Measurements from ENCODE around the gene ESYT2.

The ESYT2 gene

GRCh38 chr7:158854681-158855081 lies 25.4 kb upstream of the ESYT2 start:
- CTCF ChIA-PET = interaction anchor here (1.6 kb wide), 1 partner anchor 18 kb away, joined by 5 read pairs; no protein-coding TSS in a partner anchor
- POLR2A ChIA-PET = no interaction called here

GRCh38 chr7:158850545-158851102 lies 21.3 kb upstream of the ESYT2 start:
- TF ChIP-seq CTCF (IDR thresholded peaks at IDR 0.05; ENCODE audit: control extremely low read depth, extremely low read depth, low read depth, missing control alignments) = no peak
- ChIA-PET POLR2A (interaction anchor here (0.6 to 0.8 kb wide), 2 partner anchors 19 to 187 kb away, joined by 3 to 4 read pairs; no protein-coding TSS in a partner anchor), CTCF (interaction anchor here (1.0 to 2.7 kb wide), 5 partner anchors 8 to 142 kb away, joined by 3 to 12 read pairs (median 3); no protein-coding TSS in a partner anchor)
- no peak for DNase-seq (ENCODE audit: extremely low spot score)

More at GRCh38 chr7:158854681-158855081, 25.4 kb upstream of the ESYT2 start:
- no peak for DNase-seq (ENCODE audit: extremely low spot score)
- no peak for TF ChIP-seq CTCF (IDR thresholded peaks at IDR 0.05; ENCODE audit: control extremely low read depth, extremely low read depth, low read depth, missing control alignments)

- DNase-seq (ENCODE audit: extremely low spot score) = no peak
- no peak for TF ChIP-seq CTCF (IDR thresholded peaks at IDR 0.05; ENCODE audit: control extremely low read depth, extremely low read depth, low read depth, missing control alignments)
- ChIA-PET CTCF (interaction anchor here (1.0 to 2.7 kb wide), 5 partner anchors 8 to 141 kb away, joined by 3 to 12 read pairs (median 3); no protein-coding TSS in a partner anchor), POLR2A (interaction anchor here (0.6 to 0.8 kb wide), 2 partner anchors 19 to 186 kb away, joined by 3 to 4 read pairs; no protein-coding TSS in a partner anchor)
These were observed 20.6 kb upstream of the ESYT2 start for GRCh38 chr7:158849768-158850544.

GRCh38 chr7:158849442-158849767 lies 20.1 kb upstream of the ESYT2 start:
- no peak for TF ChIP-seq CTCF (IDR thresholded peaks at IDR 0.05; ENCODE audit: control extremely low read depth, extremely low read depth, low read depth, missing control alignments)
- DNase-seq (ENCODE audit: extremely low spot score) = no peak
- ChIA-PET POLR2A (interaction anchor here (0.6 to 0.8 kb wide), 2 partner anchors 18 to 40 kb away, joined by 3 to 9 read pairs; no protein-coding TSS in a partner anchor), CTCF (interaction anchor here (1.7 to 2.7 kb wide), 2 partner anchors 13 to 16 kb away, joined by 3 to 12 read pairs; no protein-coding TSS in a partner anchor)

GRCh38 chr7:158847451-158847866 lies 18.1 kb upstream of the ESYT2 start:
- no peak for TF ChIP-seq CTCF (IDR thresholded peaks at IDR 0.05; ENCODE audit: control extremely low read depth, extremely low read depth, low read depth, missing control alignments)
- POLR2A ChIA-PET = no interaction called here
- CTCF ChIA-PET = interaction anchor here (0.8 to 1.3 kb wide), 3 partner anchors 11 to 129 kb away, joined by 3 to 7 read pairs (median 3); no protein-coding TSS in a partner anchor

GRCh38 chr7:158846304-158846703 lies 17.0 kb upstream of the ESYT2 start:
- TF ChIP-seq CTCF (IDR thresholded peaks at IDR 0.05; ENCODE audit: control extremely low read depth, extremely low read depth, low read depth, missing control alignments) = no peak
- no peak for DNase-seq (ENCODE audit: extremely low spot score)
- CTCF ChIA-PET = interaction anchor here (1.5 kb wide), 1 partner anchor 10 kb away, joined by 3 read pairs; no protein-coding TSS in a partner anchor
- POLR2A ChIA-PET = no interaction called here

More at GRCh38 chr7:158847451-158847866, 18.1 kb upstream of the ESYT2 start:
- DNase-seq (ENCODE audit: extremely low spot score) = no peak
